GM12878 (cell line): ENCODE measurements around the gene ATP7A. TPM values are rescaled to one million over a fixed set of nuclear protein-coding genes. Genes with fewer than 3 reads are reported as not detected.

Experiments
- ATAC-seq: fragments of 200-7000 bp; cut with Tn5 transposase; 3 replicates; pipeline ENCODE4 v1.9.1; 2020; ENCODE audit warnings: mild to moderate bottlenecking, moderate library complexity
- BruUV-seq: library from RNA; stranded (reverse); fragments of 400-500 nt; replicated peaks from 2 replicates; lab custom pipeline; 2021; lab: Mats Ljungman, UMichigan
- CTCF ChIA-PET: fragments of 300-600 bp; sonication (Branson Sonifier 250); formaldehyde crosslinking; extraction: SDS; loops from one replicate; lab custom pipeline; 2021; ENCODE audit warnings: inconsistent platforms; lab: Yijun Ruan, JAX
- POLR2A ChIA-PET: fragments of 350-600 bp; formaldehyde crosslinking; extraction: SDS; loops from one replicate; lab custom pipeline; 2021; ENCODE audit warnings: inconsistent platforms; lab: Charles Lee
- RAD21 ChIA-PET: fragments of 300-600 bp; sonication (Branson Sonifier 250); formaldehyde crosslinking; loops from one replicate; lab custom pipeline; 2023; ENCODE audit warnings: antibody characterized with exemption; ENCODE audit not compliant: unreplicated experiment; lab: Charles Lee
- SMC1A ChIA-PET: fragments of 300-600 bp; sonication (Branson Sonifier 250); formaldehyde crosslinking; loops from one replicate; lab custom pipeline; 2023; ENCODE audit not compliant: unreplicated experiment, uncharacterized antibody; lab: Charles Lee
- DNase-seq: peaks from one replicate; pipeline ENCODE4 v3.0.0-alpha.2; 2011; ENCODE audit warnings: low read depth, low spot score
- FAIRE-seq: peaks from 3 replicates; lab custom pipeline; 2011; peaks lifted over from hg19 to GRCh38; lab: Jason Lieb, UNC
- H2AFZ ChIP-seq: 2 replicates; pipeline ENCODE4 v1.6.0; 2011; ENCODE audit warnings: low read depth, low read length, control low read depth; ENCODE audit not compliant: control insufficient read depth
- H3K27ac ChIP-seq: 2 replicates; pipeline ENCODE4 v1.5.1; 2011; ENCODE audit warnings: control low read depth; ENCODE audit not compliant: control insufficient read depth, insufficient read depth
- H3K27me3 ChIP-seq, 2 experiments: replicated peaks in 1 of 2; 2 replicates each; pipeline versions ENCODE4 v1.6.0 to v1.6.1; 2011; ENCODE audit warnings: low read length in 1 of 2; ENCODE audit not compliant: control insufficient read depth in 2 of 2, insufficient read depth in 2 of 2
- H3K36me3 ChIP-seq, 2 experiments: 2 replicates each; pipeline ENCODE4 v1.5.1; 2011; ENCODE audit warnings: low read length in 1 of 2; ENCODE audit not compliant: control insufficient read depth in 2 of 2, insufficient read depth in 2 of 2
- H3K4me1 ChIP-seq: 2 replicates; pipeline ENCODE4 v1.6.1; 2011; ENCODE audit warnings: mild to moderate bottlenecking, low read length, moderate library complexity, mixed read lengths; ENCODE audit not compliant: control insufficient read depth, insufficient read depth
- H3K4me2 ChIP-seq: 2 replicates; pipeline ENCODE4 v1.6.0; 2011; ENCODE audit warnings: control low read depth; ENCODE audit not compliant: control insufficient read depth, insufficient read depth
- H3K4me3 ChIP-seq: fragments of 200-600 bp; sonication (generic); 2 replicates; pipeline ENCODE4 v1.5.1; 2016
- H3K79me2 ChIP-seq: 2 replicates; pipeline ENCODE4 v1.6.0; 2011; ENCODE audit warnings: low read length; ENCODE audit not compliant: control insufficient read depth, insufficient read depth
- H3K9ac ChIP-seq: 2 replicates; pipeline ENCODE4 v1.8.0; 2011; ENCODE audit warnings: low read length, control low read depth, mixed read lengths; ENCODE audit not compliant: control insufficient read depth, insufficient read depth
- H3K9me3 ChIP-seq: replicated peaks from 3 replicates; pipeline ENCODE4 v1.5.1; 2011; ENCODE audit warnings: mild to moderate bottlenecking, low read length; ENCODE audit not compliant: control insufficient read depth, insufficient read depth
- H4K20me1 ChIP-seq: 2 replicates; pipeline ENCODE4 v1.6.0; 2011; ENCODE audit not compliant: control insufficient read depth, insufficient read depth
- ASH2L ChIP-seq: fragments of 300-600, 200-600 bp; sonication (generic); IDR thresholded peaks from 2 replicates; pipeline ENCODE4 v1.6.1; 2017; ENCODE audit warnings: low read depth, mild to moderate bottlenecking, borderline replicate concordance
- BCL11A ChIP-seq: IDR thresholded peaks from 2 replicates; pipeline ENCODE4 v1.6.1; 2011; ENCODE audit warnings: low read depth, low read length
- CEBPB ChIP-seq, 2 experiments: fragments of 150-350 bp in 1 of 2; IDR thresholded peaks; 2 replicates each; pipeline ENCODE4 v1.6.1; 2012 to 2014; ENCODE audit warnings: low read depth in 2 of 2, low read length in 2 of 2, borderline replicate concordance in 1 of 2, inconsistent platforms in 1 of 2
- CUX1 ChIP-seq: IDR thresholded peaks from 2 replicates; pipeline ENCODE4 v1.6.1; 2012; ENCODE audit warnings: improper control_type of control experiment, low read depth, low read length; ENCODE audit not compliant: insufficient replicate concordance
- ETV6 ChIP-seq, 2 experiments: fragments of 450-650 bp in 1 of 2; IDR thresholded peaks in 1 of 2; conservative IDR thresholded peaks in 1 of 2; 2 replicates each; pipeline ENCODE4 v1.6.1; 2014; ENCODE audit warnings: antibody characterized with exemption in 1 of 2, borderline replicate concordance in 1 of 2, low read depth in 1 of 2, mild to moderate bottlenecking in 1 of 2, moderate library complexity in 1 of 2
- FOXK2 ChIP-seq: fragments of 450-650 bp; IDR thresholded peaks from 2 replicates; pipeline ENCODE4 v1.6.1; 2017; ENCODE audit warnings: mild to moderate bottlenecking, moderate library complexity
- FOXM1 ChIP-seq: IDR thresholded peaks from 2 replicates; pipeline ENCODE4 v1.6.1; 2012; ENCODE audit warnings: low read depth, mild to moderate bottlenecking, inconsistent platforms, low read length, moderate library complexity
- MTA3 ChIP-seq: IDR thresholded peaks from 2 replicates; pipeline ENCODE4 v1.6.1; 2012; ENCODE audit warnings: low read length, inconsistent platforms, borderline replicate concordance
- NBN ChIP-seq: fragments of 450-650 bp; IDR thresholded peaks from 2 replicates; pipeline ENCODE4 v1.6.1; 2016
- NFYA ChIP-seq: IDR thresholded peaks from 2 replicates; pipeline ENCODE4 v1.6.1; 2011; ENCODE audit warnings: low read depth, mild to moderate bottlenecking, low read length, improper control_type of control experiment, borderline replicate concordance
- NKRF ChIP-seq: fragments of 450-650 bp; conservative IDR thresholded peaks from 2 replicates; pipeline ENCODE4 v1.6.1; 2017; ENCODE audit warnings: mild to moderate bottlenecking, moderate library complexity
- RAD51 ChIP-seq: fragments of 450-650 bp; IDR thresholded peaks from 2 replicates; pipeline ENCODE4 v1.6.1; 2016; ENCODE audit warnings: moderate library complexity, mild to moderate bottlenecking, inconsistent platforms
- ZNF687 ChIP-seq: fragments of 450-650 bp; IDR thresholded peaks from 2 replicates; pipeline ENCODE4 v1.6.1; 2017; ENCODE audit warnings: mild to moderate bottlenecking, moderate library complexity
- WGBS: methylation state at CpG from one replicate; pipeline ENCODE4 v1.1.6; 2016; ENCODE audit warnings: low lambda C conversion rate; ENCODE audit not compliant: insufficient replicate concordance, insufficient coverage; ENCODE audit errors: missing lambda C conversion rate; 5-methylcytosine and 5-hydroxymethylcytosine counted together
- in situ Hi-C: fragments of 300-500 bp; cut with MboI; formaldehyde crosslinking; loops from 9 replicates; pipeline ENCODE4 v1.14.3; 2018; ENCODE audit warnings: mixed read lengths
- intact Hi-C: fragments of 100-400 bp; cut with micrococcal nuclease; formaldehyde crosslinking; loops from one replicate; pipeline ENCODE4 v1.14.2; 2022; ENCODE audit not compliant: unreplicated experiment
- polyA plus RNA-seq, 11 experiments: library from polyadenylated mRNA; depleted of rRNA in 4 of 11; unstranded in 6 of 11; stranded (reverse) in 5 of 11; fragments of >200 nt; fragmentation: Nextera tagmentation in 4 of 11; fragmentation: Illumina TruSeq in 1 of 11; extraction: Ambion mirVana in 4 of 11; extraction: Trizol in 1 of 11; gene quantifications; 1 replicate in 1 of 11; 2 replicates in 10 of 11; pipeline versions ENCODE4 v1.2.1 to v1.2.3, GENCODE V29; 2011 to 2016; ENCODE audit warnings: inconsistent platforms in 2 of 11, missing spikeins in 2 of 11, low read depth in 1 of 11
- total RNA-seq, 4 experiments: library from RNA; depleted of rRNA in 3 of 4; stranded (reverse); fragments of >200 nt in 3 of 4; fragmentation: Illumina TruSeq in 1 of 4; extraction: Trizol in 1 of 4; gene quantifications; 2 replicates each; pipeline versions ENCODE4 v1.2.1 to v1.2.3, GENCODE V29; 2013 to 2021

The ATP7A gene
- total and polyA plus RNA-seq, 10 of the 15 experiments (the other 5 are each of a cell fraction or from before 2014, with no cell fraction given), result 2.5 to 12.0 (median 7.6) TPM

- ChIA-PET RAD21 (no interaction called here), CTCF (interaction anchor here (1.0 to 2.0 kb wide), 3 partner anchors 10 to 139 kb away, joined by 3 to 7 read pairs (median 3); no protein-coding TSS in a partner anchor), SMC1A (interaction anchor here (0.6 to 1.6 kb wide), 2 partner anchors 11 to 76 kb away, joined by 3 to 6 read pairs; no protein-coding TSS in a partner anchor), POLR2A (no interaction called here)
- no peak for ATAC-seq
- H3K27me3 ChIP-seq, result no peaks in the 10 kb centered on the region
- WGBS, result 88% methylated on average over 1 of the region's 1 CpG
- no peak for FAIRE-seq
- H3K36me3 ChIP-seq, result no peaks in the 10 kb centered on the region
- intact Hi-C loops, result no loop called here
- H4K20me1 ChIP-seq, result no peaks in the 10 kb centered on the region
- no peak overlapping the region for H3K9ac ChIP-seq
- in situ Hi-C loops, result no loop called here
- no peak overlapping the region for H2AFZ ChIP-seq
- H3K4me3 ChIP-seq, result no peak overlapping the region
- no peaks in the 10 kb centered on the region for H3K4me1 ChIP-seq
- no peak overlapping the region for H3K27ac ChIP-seq
- BruUV-seq, result no TSS peak
- no peaks in the 10 kb centered on the region for H3K79me2 ChIP-seq
- peaks cover 1% of the 10 kb centered on the region; the same call in 1 of the 3 replicates for H3K9me3 ChIP-seq
- no peak for DNase-seq
- H3K4me2 ChIP-seq, result no peak overlapping the region
- TF ChIP-seq NKRF (no peak), NFYA (no peak), ASH2L (no peak), CEBPB (IDR thresholded peaks at IDR 0.05; ENCODE audit: borderline replicate concordance in 1 of 2, low read depth in 2 of 2, low read length in 2 of 2) (no peak), NBN (no peak), CUX1 (no peak), ZNF687 (no peak), ETV6 (conservative IDR thresholded peaks at IDR 0.05 in 1 of 2, IDR thresholded peaks at IDR 0.05 in 1 of 2; ENCODE audit: borderline replicate concordance in 1 of 2, low read depth in 1 of 2) (no peak), FOXM1 (no peak), MTA3 (no peak), FOXK2 (no peak), RAD51 (no peak), BCL11A (no peak)
Observed at GRCh38 chrX:77953708-77954107, 43.2 kb downstream of the ATP7A start.
